Peyer's patch (tissue), 4 donors: Measurements from ENCODE around the gene NR6A1. TPM values are rescaled to one million over a fixed set of nuclear protein-coding genes. Genes with fewer than 3 reads are reported as not detected.
A peak's percentile ranks its signal among the peaks of the same experiment; 100 is the strongest.

Experiments used
- DNase-seq, 3 donors: peaks; one replicate each; pipeline ENCODE4 v3.0.0-alpha.2; 2017 to 2019
- H3K27ac ChIP-seq, 4 donors: fragments of 200-600 bp; sonication (generic); one replicate each; pipeline ENCODE4 v1.5.1; 2016 to 2019
- H3K27me3 ChIP-seq, 2 donors: fragments of 200-600 bp; sonication (generic); one replicate each; pipeline ENCODE4 v1.5.1; 2019
- H3K36me3 ChIP-seq, 3 donors: fragments of 200-600 bp; sonication (generic); one replicate each; pipeline ENCODE4 v1.5.1; 2016 to 2019
- H3K4me1 ChIP-seq, 4 donors: fragments of 200-600 bp; sonication (generic); one replicate each; pipeline ENCODE4 v1.5.1; 2016 to 2019
- H3K4me3 ChIP-seq, 4 donors: fragments of 200-600 bp; sonication (generic); 1 replicate in 3 of 4; 2 replicates in 1 of 4; pipeline ENCODE4 v1.5.1; 2016 to 2019; ENCODE audit warnings: mild to moderate bottlenecking in 1 of 4
- H3K9me3 ChIP-seq, 4 donors: fragments of 200-600 bp; sonication (generic); one replicate each; pipeline ENCODE4 v1.5.1; 2016 to 2019; ENCODE audit warnings: mild to moderate bottlenecking in 1 of 4
- POLR2A ChIP-seq, 2 donors: fragments of 450-650 bp; IDR thresholded peaks; one replicate each; pipeline ENCODE4 v1.5.1; 2017; ENCODE audit warnings: antibody characterized with exemption in 2 of 2, mild to moderate bottlenecking in 2 of 2, moderate library complexity in 2 of 2
- total RNA-seq, 4 donors: library from RNA; depleted of rRNA; stranded (reverse); fragments of >200 nt; gene quantifications; one replicate each; pipeline ENCODE4 v1.1.0, GENCODE V29; 2016
- TF ChIP-seq, protein P1 (sequence below), 6 experiments: fragments of 450-650 bp in 4 of 6; fragments of 200-600 bp in 2 of 6; sonication (generic) in 1 of 6; IDR thresholded peaks; one replicate each; pipeline ENCODE4 v1.5.1; 2017 to 2019; ENCODE audit warnings: antibody characterized with exemption in 6 of 6, mild to moderate bottlenecking in 3 of 6, moderate library complexity in 1 of 6

The NR6A1 gene
- total RNA-seq, 4 donors from 2014 or later: 10.7 to 43.0 (median 28.1) TPM

GRCh38 chr9:124680714-124681390 lies 90.3 kb downstream of the NR6A1 start:
- TF ChIP-seq, protein P1, sequence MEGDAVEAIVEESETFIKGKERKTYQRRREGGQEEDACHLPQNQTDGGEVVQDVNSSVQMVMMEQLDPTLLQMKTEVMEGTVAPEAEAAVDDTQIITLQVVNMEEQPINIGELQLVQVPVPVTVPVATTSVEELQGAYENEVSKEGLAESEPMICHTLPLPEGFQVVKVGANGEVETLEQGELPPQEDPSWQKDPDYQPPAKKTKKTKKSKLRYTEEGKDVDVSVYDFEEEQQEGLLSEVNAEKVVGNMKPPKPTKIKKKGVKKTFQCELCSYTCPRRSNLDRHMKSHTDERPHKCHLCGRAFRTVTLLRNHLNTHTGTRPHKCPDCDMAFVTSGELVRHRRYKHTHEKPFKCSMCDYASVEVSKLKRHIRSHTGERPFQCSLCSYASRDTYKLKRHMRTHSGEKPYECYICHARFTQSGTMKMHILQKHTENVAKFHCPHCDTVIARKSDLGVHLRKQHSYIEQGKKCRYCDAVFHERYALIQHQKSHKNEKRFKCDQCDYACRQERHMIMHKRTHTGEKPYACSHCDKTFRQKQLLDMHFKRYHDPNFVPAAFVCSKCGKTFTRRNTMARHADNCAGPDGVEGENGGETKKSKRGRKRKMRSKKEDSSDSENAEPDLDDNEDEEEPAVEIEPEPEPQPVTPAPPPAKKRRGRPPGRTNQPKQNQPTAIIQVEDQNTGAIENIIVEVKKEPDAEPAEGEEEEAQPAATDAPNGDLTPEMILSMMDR (IDR thresholded peaks at IDR 0.05): no peak
- no peak for TF ChIP-seq POLR2A (IDR thresholded peaks at IDR 0.05)
- Histone ChIP-seq H3K27me3 (no peaks in the 10 kb centered on the region), H3K27ac (no peak overlapping the region), H3K36me3 (no peaks in the 10 kb centered on the region), H3K4me3 (no peak overlapping the region), H3K9me3 (no peaks in the 10 kb centered on the region), H3K4me1 (no peaks in the 10 kb centered on the region)
- DNase-seq: no peak

DNA sequence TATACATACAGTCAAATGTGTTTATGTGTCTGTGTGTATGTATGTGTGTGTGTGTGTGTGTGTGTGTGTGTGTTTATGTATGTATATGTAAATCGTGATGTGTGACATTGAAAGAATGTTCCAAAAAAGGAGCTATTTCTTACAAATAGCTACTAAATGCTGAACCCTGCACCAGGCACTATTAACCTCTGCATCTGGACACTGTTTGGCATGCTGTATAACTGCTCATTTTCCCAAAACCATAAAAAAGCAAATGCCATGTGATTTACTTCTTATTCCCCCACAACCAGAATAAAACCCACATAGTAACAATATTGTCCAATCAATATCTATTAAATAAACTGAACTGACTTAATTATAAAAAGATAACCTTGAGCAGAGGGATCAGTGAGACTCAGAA lies 91.1 kb downstream of the NR6A1 start:
- no peaks in the 10 kb centered on the region for H3K4me1 ChIP-seq
- TF ChIP-seq POLR2A (IDR thresholded peaks at IDR 0.05): no peak
- TF ChIP-seq, protein P1 (IDR thresholded peaks at IDR 0.05): no peak
- no peak overlapping the region for H3K4me3 ChIP-seq
- H3K36me3 ChIP-seq: no peaks in the 10 kb centered on the region
- H3K27ac ChIP-seq: no peak overlapping the region
- no peak for DNase-seq
- no peaks in the 10 kb centered on the region for H3K27me3 ChIP-seq
- no peaks in the 10 kb centered on the region for H3K9me3 ChIP-seq

- no peak for DNase-seq
- H3K27me3 ChIP-seq: no peaks in the 10 kb centered on the region
- H3K9me3 ChIP-seq: no peaks in the 10 kb centered on the region
- H3K36me3 ChIP-seq: no peaks in the 10 kb centered on the region
- H3K27ac ChIP-seq: no peak overlapping the region
- H3K4me1 ChIP-seq: no peaks in the 10 kb centered on the region
- TF ChIP-seq, protein P1 (IDR thresholded peaks at IDR 0.05): no peak
- TF ChIP-seq POLR2A (IDR thresholded peaks at IDR 0.05): no peak
- H3K4me3 ChIP-seq: no peak overlapping the region
Observed at GRCh38 chr9:124676159-124676551, 95.0 kb downstream of the NR6A1 start.

GRCh38 chr9:124675261-124676158 lies 95.6 kb downstream of the NR6A1 start:
- DNase-seq: no peak
- Histone ChIP-seq H3K4me3 (no peak overlapping the region), H3K9me3 (no peaks in the 10 kb centered on the region), H3K4me1 (no peaks in the 10 kb centered on the region), H3K36me3 (no peaks in the 10 kb centered on the region), H3K27me3 (no peaks in the 10 kb centered on the region), H3K27ac (no peak overlapping the region)
- no peak for TF ChIP-seq POLR2A (IDR thresholded peaks at IDR 0.05)
- TF ChIP-seq, protein P1 (IDR thresholded peaks at IDR 0.05): peak in 1 of 6 experiments; percentile 5

GRCh38 chr9:124674651-124675050 lies 96.5 kb downstream of the NR6A1 start:
- Histone ChIP-seq H3K27ac (no peak overlapping the region), H3K4me1 (no peaks in the 10 kb centered on the region), H3K9me3 (no peaks in the 10 kb centered on the region), H3K27me3 (no peaks in the 10 kb centered on the region), H3K4me3 (no peak overlapping the region), H3K36me3 (no peaks in the 10 kb centered on the region)
- DNase-seq: no peak
- TF ChIP-seq, protein P1 (IDR thresholded peaks at IDR 0.05): no peak
- no peak for TF ChIP-seq POLR2A (IDR thresholded peaks at IDR 0.05)
